ENCODE results near the gene GSTA1.
"Not testable (repeated sequence)": the region's sequence is repeated elsewhere in the genome, so short reads cannot be mapped to it uniquely, and the experiment has no call there.

GSTA1 gene

DNA sequence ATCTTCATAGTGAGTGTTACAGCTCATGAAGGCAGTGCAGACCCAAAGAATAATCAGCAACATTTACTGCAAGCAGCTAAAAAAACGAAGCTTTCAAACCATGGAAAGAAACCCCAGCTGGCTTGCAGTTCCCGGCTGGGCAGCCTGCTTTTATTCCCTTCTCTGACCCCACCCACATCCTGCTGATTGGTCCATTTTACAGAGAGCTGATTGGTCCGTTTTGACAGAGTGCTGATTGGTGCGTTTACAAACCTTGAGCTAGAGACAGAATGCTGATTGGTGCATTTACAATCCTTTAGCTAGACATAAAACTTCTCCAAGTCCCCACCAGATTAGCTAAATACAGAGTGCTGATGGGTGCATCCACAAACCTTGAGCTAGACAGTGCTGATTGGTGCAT, 25.0 kb upstream of the GSTA1 start:
- not testable (repeated sequence) for H3K9me3 ChIP-seq (ENCODE audit: control insufficient read depth in 2 of 2, low read length in 2 of 2); H3K4me3 ChIP-seq (ENCODE audit: low read length in 2 of 2); H3K27me3 ChIP-seq (ENCODE audit: control insufficient read depth in 2 of 2, insufficient read depth in 2 of 2, low read length in 2 of 2); H3K36me3 ChIP-seq (ENCODE audit: control insufficient read depth in 2 of 2, insufficient read depth in 2 of 2, low read length in 2 of 2); H3K27ac ChIP-seq (ENCODE audit: low read depth in 2 of 2, low read length in 2 of 2); H3K9ac ChIP-seq (ENCODE audit: low read depth in 1 of 2, low read length in 2 of 2); H3K4me1 ChIP-seq (ENCODE audit: control insufficient read depth in 2 of 2, insufficient read depth in 2 of 2, low read length in 2 of 2)

DNA sequence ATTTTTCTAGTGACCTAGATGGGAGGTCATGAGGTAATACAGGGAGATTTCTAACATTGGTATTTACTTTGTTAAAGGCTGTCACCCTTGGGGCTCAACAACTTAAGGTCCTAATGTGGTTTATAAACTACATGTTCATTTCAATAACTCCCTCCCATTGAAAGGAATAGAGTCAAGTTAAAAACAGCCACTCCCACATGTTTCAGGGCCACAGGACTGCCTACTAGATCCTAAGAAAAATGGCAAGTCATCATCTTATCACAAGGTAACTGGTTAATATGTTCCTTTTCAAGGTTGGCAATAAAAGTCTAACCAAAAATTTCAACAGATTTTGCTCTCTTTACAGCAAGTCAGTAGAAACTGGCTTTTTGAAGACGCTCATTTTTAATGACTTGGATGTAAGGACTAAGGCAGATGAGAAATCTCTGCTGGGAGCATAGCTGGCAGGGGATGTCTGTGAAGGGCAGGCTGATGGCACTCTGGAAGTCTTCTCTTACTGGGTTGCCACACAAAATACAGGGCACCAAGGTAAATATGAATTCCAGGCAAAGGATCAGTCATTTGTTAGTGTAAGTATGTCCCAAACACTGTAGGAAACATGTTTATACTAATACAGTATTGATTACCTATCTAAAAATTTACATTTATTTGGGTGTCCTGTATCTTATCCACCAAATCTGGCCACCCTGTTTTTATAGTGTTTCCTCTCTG, 23.6 kb upstream of the GSTA1 start:
- H3K4me3 ChIP-seq (ENCODE audit: low read length in 2 of 2); H3K9ac ChIP-seq (ENCODE audit: low read depth in 1 of 2, low read length in 2 of 2); H3K27me3 ChIP-seq (ENCODE audit: control insufficient read depth in 2 of 2, insufficient read depth in 2 of 2, low read length in 2 of 2); H3K36me3 ChIP-seq (ENCODE audit: control insufficient read depth in 2 of 2, insufficient read depth in 2 of 2, low read length in 2 of 2); H3K9me3 ChIP-seq (ENCODE audit: control insufficient read depth in 2 of 2, low read length in 2 of 2); H3K27ac ChIP-seq (ENCODE audit: low read depth in 2 of 2, low read length in 2 of 2); H3K4me1 ChIP-seq (ENCODE audit: control insufficient read depth in 2 of 2, insufficient read depth in 2 of 2, low read length in 2 of 2): not testable (repeated sequence)

GRCh38 chr6:52826513-52826912, 22.9 kb upstream of the GSTA1 start:
- Histone ChIP-seq H3K36me3 (ENCODE audit: control insufficient read depth in 2 of 2, insufficient read depth in 2 of 2, low read length in 2 of 2) (no peaks in the 10 kb centered on the region), H3K27ac (ENCODE audit: low read depth in 2 of 2, low read length in 2 of 2) (no peak overlapping the region), H3K27me3 (ENCODE audit: control insufficient read depth in 2 of 2, insufficient read depth in 2 of 2, low read length in 2 of 2) (no peaks in the 10 kb centered on the region), H3K4me1 (ENCODE audit: control insufficient read depth in 2 of 2, insufficient read depth in 2 of 2, low read length in 2 of 2) (no peaks in the 10 kb centered on the region), H3K4me3 (ENCODE audit: low read length in 2 of 2) (no peak overlapping the region), H3K9ac (ENCODE audit: low read depth in 1 of 2, low read length in 2 of 2) (no peak overlapping the region), H3K9me3 (ENCODE audit: control insufficient read depth in 2 of 2, low read length in 2 of 2) (no peaks in the 10 kb centered on the region)

DNA sequence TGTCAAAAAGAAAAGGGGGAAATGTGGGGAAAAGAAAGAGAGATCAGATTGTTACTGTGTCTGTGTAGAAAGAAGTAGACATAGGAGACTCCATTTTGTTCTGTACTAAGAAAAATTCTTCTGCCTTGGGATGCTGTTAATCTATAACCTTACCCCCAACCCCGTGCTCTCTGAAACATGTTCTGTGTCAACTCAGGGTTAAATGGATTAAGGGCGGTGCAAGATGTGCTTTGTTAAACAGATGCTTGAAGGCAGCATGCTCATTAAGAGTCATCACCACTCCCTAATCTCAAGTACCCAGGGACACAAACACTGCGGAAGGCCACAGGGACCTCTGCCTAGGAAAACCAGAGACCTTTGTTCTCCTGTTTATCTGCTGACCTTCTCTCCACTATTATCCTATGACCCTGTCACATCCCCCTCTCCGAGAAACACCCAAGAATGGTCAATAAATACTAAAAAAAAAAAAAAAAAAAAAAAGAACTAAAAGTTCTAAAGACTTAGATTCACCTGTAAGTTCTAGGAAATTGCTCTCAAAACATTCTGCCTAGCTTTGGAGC, 22.4 kb upstream of the GSTA1 start:
- not testable (repeated sequence) for H3K9ac ChIP-seq (ENCODE audit: low read depth in 1 of 2, low read length in 2 of 2); H3K27ac ChIP-seq (ENCODE audit: low read depth in 2 of 2, low read length in 2 of 2)

GRCh38 chr6:52825270-52825793, 21.7 kb upstream of the GSTA1 start:
- H3K27ac ChIP-seq (ENCODE audit: low read depth in 2 of 2, low read length in 2 of 2); H3K27me3 ChIP-seq (ENCODE audit: control insufficient read depth in 2 of 2, insufficient read depth in 2 of 2, low read length in 2 of 2); H3K36me3 ChIP-seq (ENCODE audit: control insufficient read depth in 2 of 2, insufficient read depth in 2 of 2, low read length in 2 of 2); H3K9me3 ChIP-seq (ENCODE audit: control insufficient read depth in 2 of 2, low read length in 2 of 2); H3K4me3 ChIP-seq (ENCODE audit: low read length in 2 of 2); H3K4me1 ChIP-seq (ENCODE audit: control insufficient read depth in 2 of 2, insufficient read depth in 2 of 2, low read length in 2 of 2); H3K9ac ChIP-seq (ENCODE audit: low read depth in 1 of 2, low read length in 2 of 2): not testable (repeated sequence)

More for the DNA sequence above, 22.4 kb upstream of the GSTA1 start:
- not testable (repeated sequence) for H3K36me3 ChIP-seq (ENCODE audit: control insufficient read depth in 2 of 2, insufficient read depth in 2 of 2, low read length in 2 of 2); H3K9me3 ChIP-seq (ENCODE audit: control insufficient read depth in 2 of 2, low read length in 2 of 2); H3K27me3 ChIP-seq (ENCODE audit: control insufficient read depth in 2 of 2, insufficient read depth in 2 of 2, low read length in 2 of 2); H3K4me1 ChIP-seq (ENCODE audit: control insufficient read depth in 2 of 2, insufficient read depth in 2 of 2, low read length in 2 of 2); H3K4me3 ChIP-seq (ENCODE audit: low read length in 2 of 2)

DNA sequence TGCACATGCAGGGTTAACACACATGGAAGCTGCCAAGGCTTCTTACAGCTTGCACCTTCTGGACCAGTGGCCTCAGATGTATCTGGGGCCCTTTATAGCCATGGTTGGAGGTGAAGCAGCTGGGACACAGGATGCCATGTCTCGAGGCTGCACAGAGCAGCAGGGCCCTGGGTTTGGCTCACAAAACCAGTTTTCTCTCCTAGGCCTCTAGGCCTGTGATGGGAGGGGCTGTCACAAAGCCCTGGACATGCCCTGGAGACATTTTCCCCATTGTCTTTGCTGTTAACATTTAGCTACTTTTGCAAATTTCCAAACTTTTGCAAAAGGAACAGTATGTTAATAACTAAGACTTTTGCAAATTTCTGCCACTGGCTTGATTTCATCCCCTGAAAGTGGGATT, 18.2 kb upstream of the GSTA1 start:
- no peak overlapping the region for H3K4me3 ChIP-seq (ENCODE audit: low read length in 2 of 2)
- H3K9me3 ChIP-seq (ENCODE audit: control insufficient read depth in 2 of 2, low read length in 2 of 2) = no peaks in the 10 kb centered on the region
- H3K27ac ChIP-seq (ENCODE audit: low read depth in 2 of 2, low read length in 2 of 2) = no peak overlapping the region
- no peaks in the 10 kb centered on the region for H3K36me3 ChIP-seq (ENCODE audit: control insufficient read depth in 2 of 2, insufficient read depth in 2 of 2, low read length in 2 of 2)
- no peaks in the 10 kb centered on the region for H3K27me3 ChIP-seq (ENCODE audit: control insufficient read depth in 2 of 2, insufficient read depth in 2 of 2, low read length in 2 of 2)
- no peaks in the 10 kb centered on the region for H3K4me1 ChIP-seq (ENCODE audit: control insufficient read depth in 2 of 2, insufficient read depth in 2 of 2, low read length in 2 of 2)
- no peak overlapping the region for H3K9ac ChIP-seq (ENCODE audit: low read depth in 1 of 2, low read length in 2 of 2)

- H3K4me3 ChIP-seq (ENCODE audit: low read length in 2 of 2) = no peak overlapping the region
- H3K27me3 ChIP-seq (ENCODE audit: control insufficient read depth in 2 of 2, insufficient read depth in 2 of 2, low read length in 2 of 2) = no peaks in the 10 kb centered on the region
- no peaks in the 10 kb centered on the region for H3K9me3 ChIP-seq (ENCODE audit: control insufficient read depth in 2 of 2, low read length in 2 of 2)
- peaks cover 0 to 2% of the 10 kb centered on the region in 2 donors for H3K4me1 ChIP-seq (ENCODE audit: control insufficient read depth in 2 of 2, insufficient read depth in 2 of 2, low read length in 2 of 2)
- H3K36me3 ChIP-seq (ENCODE audit: control insufficient read depth in 2 of 2, insufficient read depth in 2 of 2, low read length in 2 of 2) = no peaks in the 10 kb centered on the region
- no peak overlapping the region for H3K27ac ChIP-seq (ENCODE audit: low read depth in 2 of 2, low read length in 2 of 2)
- H3K9ac ChIP-seq (ENCODE audit: low read depth in 1 of 2, low read length in 2 of 2) = no peak overlapping the region
These were observed 16.6 kb upstream of the GSTA1 start for GRCh38 chr6:52820198-52820597.

GRCh38 chr6:52815167-52816092, 11.8 kb upstream of the GSTA1 start:
- H3K9me3 ChIP-seq (ENCODE audit: control insufficient read depth in 2 of 2, low read length in 2 of 2) = no peaks in the 10 kb centered on the region
- H3K27me3 ChIP-seq (ENCODE audit: control insufficient read depth in 2 of 2, insufficient read depth in 2 of 2, low read length in 2 of 2) = no peaks in the 10 kb centered on the region
- no peak overlapping the region for H3K27ac ChIP-seq (ENCODE audit: low read depth in 2 of 2, low read length in 2 of 2)
- peaks cover 0 to 2% of the 10 kb centered on the region in 2 donors for H3K4me1 ChIP-seq (ENCODE audit: control insufficient read depth in 2 of 2, insufficient read depth in 2 of 2, low read length in 2 of 2)
- H3K36me3 ChIP-seq (ENCODE audit: control insufficient read depth in 2 of 2, insufficient read depth in 2 of 2, low read length in 2 of 2) = no peaks in the 10 kb centered on the region
- no peak overlapping the region for H3K9ac ChIP-seq (ENCODE audit: low read depth in 1 of 2, low read length in 2 of 2)
- no peak overlapping the region for H3K4me3 ChIP-seq (ENCODE audit: low read length in 2 of 2)

DNA sequence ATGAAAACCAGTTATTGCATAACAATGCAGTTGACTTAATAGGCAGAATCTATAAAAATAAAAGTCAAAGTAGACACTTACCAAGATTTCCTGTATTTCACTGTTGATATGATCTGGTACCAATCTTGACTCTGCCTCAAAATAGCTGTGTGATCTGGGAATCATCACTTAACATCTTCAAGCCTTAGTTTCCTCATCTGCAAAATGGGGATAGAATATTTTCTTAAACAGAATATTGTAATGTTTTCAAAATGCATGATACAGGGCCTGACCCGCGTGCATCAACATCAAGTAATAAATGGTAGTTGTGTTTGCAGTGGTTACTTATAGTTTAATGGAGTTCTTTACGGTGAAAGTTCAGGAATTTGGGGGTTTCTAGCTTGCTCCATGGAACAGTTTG, 10.9 kb upstream of the GSTA1 start:
- H3K4me1 ChIP-seq (ENCODE audit: control insufficient read depth in 2 of 2, insufficient read depth in 2 of 2, low read length in 2 of 2); H3K9me3 ChIP-seq (ENCODE audit: control insufficient read depth in 2 of 2, low read length in 2 of 2); H3K27me3 ChIP-seq (ENCODE audit: control insufficient read depth in 2 of 2, insufficient read depth in 2 of 2, low read length in 2 of 2); H3K36me3 ChIP-seq (ENCODE audit: control insufficient read depth in 2 of 2, insufficient read depth in 2 of 2, low read length in 2 of 2); H3K4me3 ChIP-seq (ENCODE audit: low read length in 2 of 2); H3K27ac ChIP-seq (ENCODE audit: low read depth in 2 of 2, low read length in 2 of 2); H3K9ac ChIP-seq (ENCODE audit: low read depth in 1 of 2, low read length in 2 of 2): not testable (repeated sequence)

GRCh38 chr6:52809777-52810176, 6.2 kb upstream of the GSTA1 start:
- H3K36me3 ChIP-seq (ENCODE audit: control insufficient read depth in 2 of 2, insufficient read depth in 2 of 2, low read length in 2 of 2); H3K9me3 ChIP-seq (ENCODE audit: control insufficient read depth in 2 of 2, low read length in 2 of 2); H3K27me3 ChIP-seq (ENCODE audit: control insufficient read depth in 2 of 2, insufficient read depth in 2 of 2, low read length in 2 of 2); H3K4me3 ChIP-seq (ENCODE audit: low read length in 2 of 2); H3K4me1 ChIP-seq (ENCODE audit: control insufficient read depth in 2 of 2, insufficient read depth in 2 of 2, low read length in 2 of 2); H3K9ac ChIP-seq (ENCODE audit: low read depth in 1 of 2, low read length in 2 of 2); H3K27ac ChIP-seq (ENCODE audit: low read depth in 2 of 2, low read length in 2 of 2): not testable (repeated sequence)
